Neutrophil (primary cell): ENCODE results near the gene SIX5.

Source experiments
- H3K27ac ChIP-seq: fragments of 200-600 bp; sonication (generic); 2 replicates; pipeline ENCODE4 v1.5.1; 2016; ENCODE audit warnings: mild to moderate bottlenecking, moderate library complexity
- H3K27me3 ChIP-seq: fragments of 200-600 bp; sonication (generic); 2 replicates; pipeline ENCODE4 v1.6.0; 2016; ENCODE audit warnings: mild to moderate bottlenecking
- H3K36me3 ChIP-seq: fragments of 200-600 bp; sonication (generic); 2 replicates; pipeline ENCODE4 v1.5.1; 2017
- H3K4me1 ChIP-seq, 2 experiments: fragments of 200-600 bp in 1 of 2; sonication (generic) in 1 of 2; 1 replicate in 1 of 2; 2 replicates in 1 of 2; pipeline versions ENCODE4 v1.5.1 to v1.6.1; 2013 to 2016; ENCODE audit warnings: low read depth in 1 of 2, low read length in 1 of 2, mild to moderate bottlenecking in 1 of 2, moderate library complexity in 1 of 2; ENCODE audit not compliant: control insufficient read depth in 1 of 2, insufficient read depth in 1 of 2
- H3K4me3 ChIP-seq, 2 experiments: fragments of 200-600 bp in 1 of 2; sonication (generic) in 1 of 2; 1 replicate in 1 of 2; 2 replicates in 1 of 2; pipeline ENCODE4 v1.5.1; 2013 to 2016; ENCODE audit warnings: low read depth in 1 of 2, low read length in 1 of 2, mild to moderate bottlenecking in 1 of 2, moderate library complexity in 1 of 2
- H3K9me3 ChIP-seq: fragments of 200-600 bp; sonication (generic); 2 replicates; pipeline ENCODE4 v1.5.1; 2016
- CTCF ChIP-seq: fragments of 200-600 bp; sonication (generic); IDR thresholded peaks from 2 replicates; pipeline ENCODE4 v1.5.1; 2016; ENCODE audit warnings: antibody characterized with exemption

The SIX5 gene

GRCh38 chr19:45766869-45767346, 2.1 kb downstream of the SIX5 start:
- Histone ChIP-seq H3K4me3 (no peak overlapping the region), H3K27me3 (peaks cover 100% of the 10 kb centered on the region), H3K27ac (no peak overlapping the region), H3K36me3 (no peaks in the 10 kb centered on the region), H3K9me3 (no peaks in the 10 kb centered on the region), H3K4me1 (peaks cover 29 to 34% of the 10 kb centered on the region in 2 experiments)
- TF ChIP-seq CTCF, result no peak

GRCh38 chr19:45766296-45766868, 2.7 kb downstream of the SIX5 start:
- no peaks in the 10 kb centered on the region for H3K9me3 ChIP-seq
- no peak overlapping the region for H3K4me3 ChIP-seq
- H3K36me3 ChIP-seq, result no peaks in the 10 kb centered on the region
- H3K27ac ChIP-seq, result no peak overlapping the region
- peaks cover 29 to 34% of the 10 kb centered on the region in 2 experiments for H3K4me1 ChIP-seq
- no peak for TF ChIP-seq CTCF
- H3K27me3 ChIP-seq, result peaks cover 100% of the 10 kb centered on the region

- no peak overlapping the region for H3K4me3 ChIP-seq
- no peak for TF ChIP-seq CTCF
- H3K4me1 ChIP-seq, result peaks cover 29 to 34% of the 10 kb centered on the region in 2 experiments
- H3K36me3 ChIP-seq, result no peaks in the 10 kb centered on the region
- no peak overlapping the region for H3K27ac ChIP-seq
- no peaks in the 10 kb centered on the region for H3K9me3 ChIP-seq
- peaks cover 100% of the 10 kb centered on the region for H3K27me3 ChIP-seq
These were observed 3.3 kb downstream of the SIX5 start for GRCh38 chr19:45765702-45766295.

GRCh38 chr19:45764945-45765701, 3.9 kb downstream of the SIX5 start:
- TF ChIP-seq CTCF, result no peak
- Histone ChIP-seq H3K27ac (no peak overlapping the region), H3K36me3 (no peaks in the 10 kb centered on the region), H3K4me3 (no peak overlapping the region), H3K27me3 (peaks cover 100% of the 10 kb centered on the region), H3K4me1 (peaks cover 23 to 27% of the 10 kb centered on the region in 2 experiments), H3K9me3 (no peaks in the 10 kb centered on the region)

- Histone ChIP-seq H3K27me3 (peaks cover 100% of the 10 kb centered on the region), H3K4me3 (no peak overlapping the region), H3K27ac (no peak overlapping the region), H3K4me1 (peaks cover 16 to 21% of the 10 kb centered on the region in 2 experiments), H3K36me3 (no peaks in the 10 kb centered on the region), H3K9me3 (no peaks in the 10 kb centered on the region)
- TF ChIP-seq CTCF, result no peak
These were observed 4.6 kb downstream of the SIX5 start for GRCh38 chr19:45764475-45764874.
